Measurements from ENCODE around the gene CLCA2.
A peak's percentile ranks its signal among the peaks of the same experiment; 100 is the strongest.
"Not testable (repeated sequence)": the region's sequence is repeated elsewhere in the genome, so short reads cannot be mapped to it uniquely, and the experiment has no call there.

The CLCA2 gene

GRCh38 chr1:86478416-86479156 is 54.6 kb downstream of the CLCA2 start:
- no peak for DNase-seq

GRCh38 chr1:86481966-86482365 is 58.0 kb downstream of the CLCA2 start:
- no peak for DNase-seq

DNA sequence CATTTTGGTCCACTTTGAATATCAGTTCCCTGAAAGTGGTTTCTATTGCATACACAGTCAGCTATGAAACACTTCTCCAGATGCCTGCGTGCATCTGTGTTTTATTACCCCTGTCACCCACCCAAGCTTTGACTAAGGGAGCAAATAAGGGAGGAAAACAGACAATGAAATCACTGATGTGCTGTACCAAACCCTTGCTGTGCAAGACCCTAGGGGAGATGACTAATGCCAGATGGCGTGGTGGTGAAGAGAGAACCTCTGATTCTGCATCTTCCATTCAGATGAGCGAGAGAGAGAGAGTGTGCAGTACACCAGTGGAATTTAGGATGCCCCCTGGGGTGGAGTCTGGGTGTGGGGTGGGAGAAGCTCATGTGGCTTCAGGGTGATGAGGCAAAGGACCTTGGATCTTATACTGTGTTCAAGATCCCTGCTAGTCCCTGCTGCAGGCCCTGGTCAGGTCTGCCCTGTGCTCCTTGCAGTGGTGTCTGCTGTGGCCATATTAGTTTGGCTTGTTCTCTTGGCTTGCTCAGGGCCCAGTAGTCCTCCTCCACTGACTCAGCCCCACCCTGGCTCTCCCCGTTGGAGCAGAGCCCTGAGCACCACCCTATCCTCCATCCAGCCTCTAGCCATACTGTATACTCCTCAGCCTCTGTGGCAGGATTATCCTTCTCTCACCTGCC is 63.3 kb downstream of the CLCA2 start:
- DNase-seq: no peak

- DNase-seq: no peak
Measured at GRCh38 chr1:86487811-86488141, 63.8 kb downstream of the CLCA2 start.

GRCh38 chr1:86489242-86489878 is 65.4 kb downstream of the CLCA2 start:
- no peak for DNase-seq

GRCh38 chr1:86491171-86491950 is 67.4 kb downstream of the CLCA2 start:
- no peak for DNase-seq

DNA sequence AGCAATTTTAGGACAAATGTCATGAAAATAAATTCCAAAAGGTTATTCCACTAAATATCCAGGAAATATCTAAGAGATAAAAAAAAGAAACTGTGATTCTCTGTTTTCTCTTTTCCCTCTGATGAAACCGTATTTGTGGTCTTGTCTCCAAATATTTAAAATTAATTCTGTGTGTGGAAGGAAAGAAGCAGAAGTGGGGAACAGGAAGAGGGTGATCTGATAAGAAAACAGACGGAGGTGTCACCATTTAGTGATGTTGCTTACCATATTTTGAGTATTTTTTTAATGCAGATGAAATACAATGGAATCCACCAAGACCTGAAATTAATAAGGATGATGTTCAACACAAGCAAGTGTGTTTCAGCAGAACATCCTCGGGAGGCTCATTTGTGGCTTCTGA is 74.3 kb downstream of the CLCA2 start:
- DNase-seq: no peak

DNA sequence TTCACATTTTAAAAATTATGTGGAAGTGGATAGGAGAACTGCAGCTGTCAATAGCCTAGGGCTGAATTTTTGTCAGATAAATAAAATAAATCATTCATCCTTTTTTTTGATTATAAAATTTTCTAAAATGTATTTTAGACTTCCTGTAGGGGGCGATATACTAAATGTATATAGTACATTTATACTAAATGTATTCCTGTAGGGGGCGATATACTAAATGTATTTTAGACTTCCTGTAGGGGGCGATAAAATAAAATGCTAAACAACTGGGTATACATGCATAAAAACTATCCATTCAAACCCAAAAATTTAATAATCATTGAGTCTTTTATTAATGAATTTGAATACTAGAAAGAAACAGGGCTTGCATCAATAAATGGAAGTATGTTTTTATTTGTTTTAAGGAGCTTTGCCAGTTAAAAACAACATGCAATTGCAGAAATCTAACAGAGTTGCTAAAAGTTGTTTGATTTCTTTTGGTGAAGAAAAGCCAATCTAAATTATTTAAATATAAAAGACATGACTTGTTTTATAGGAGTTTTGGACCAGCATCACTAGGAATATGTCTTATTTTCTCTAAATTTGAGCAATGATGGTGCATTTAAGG is 76.1 kb downstream of the CLCA2 start:
- no peak for DNase-seq

GRCh38 chr1:86500714-86501113 is 76.7 kb downstream of the CLCA2 start:
- no peak for DNase-seq

DNA sequence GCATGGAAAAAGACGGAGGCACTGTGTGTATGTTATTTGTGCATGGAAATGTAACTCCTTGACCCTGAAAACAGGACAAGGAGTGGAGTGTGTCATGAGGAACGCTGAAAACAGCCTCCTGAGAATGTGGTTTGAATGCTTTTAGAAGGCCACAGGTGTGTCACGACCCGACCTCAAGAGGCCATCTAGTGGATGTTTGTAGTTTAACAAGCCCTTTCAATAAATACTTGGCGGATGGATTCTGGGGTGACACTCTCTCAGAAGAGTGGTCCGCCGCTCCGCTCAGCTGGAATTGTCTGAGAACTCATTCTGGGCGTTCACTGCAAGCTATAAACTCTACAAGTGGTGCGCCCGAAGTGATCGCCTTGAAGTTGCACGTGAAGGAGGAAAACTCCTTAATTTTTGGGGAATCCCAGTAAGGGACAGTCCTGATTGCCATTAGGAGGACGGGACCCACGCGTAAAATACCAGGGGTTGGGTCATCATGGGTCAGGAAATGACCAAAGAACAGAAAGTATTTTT is 78.2 kb downstream of the CLCA2 start:
- not testable (repeated sequence) for DNase-seq

DNA sequence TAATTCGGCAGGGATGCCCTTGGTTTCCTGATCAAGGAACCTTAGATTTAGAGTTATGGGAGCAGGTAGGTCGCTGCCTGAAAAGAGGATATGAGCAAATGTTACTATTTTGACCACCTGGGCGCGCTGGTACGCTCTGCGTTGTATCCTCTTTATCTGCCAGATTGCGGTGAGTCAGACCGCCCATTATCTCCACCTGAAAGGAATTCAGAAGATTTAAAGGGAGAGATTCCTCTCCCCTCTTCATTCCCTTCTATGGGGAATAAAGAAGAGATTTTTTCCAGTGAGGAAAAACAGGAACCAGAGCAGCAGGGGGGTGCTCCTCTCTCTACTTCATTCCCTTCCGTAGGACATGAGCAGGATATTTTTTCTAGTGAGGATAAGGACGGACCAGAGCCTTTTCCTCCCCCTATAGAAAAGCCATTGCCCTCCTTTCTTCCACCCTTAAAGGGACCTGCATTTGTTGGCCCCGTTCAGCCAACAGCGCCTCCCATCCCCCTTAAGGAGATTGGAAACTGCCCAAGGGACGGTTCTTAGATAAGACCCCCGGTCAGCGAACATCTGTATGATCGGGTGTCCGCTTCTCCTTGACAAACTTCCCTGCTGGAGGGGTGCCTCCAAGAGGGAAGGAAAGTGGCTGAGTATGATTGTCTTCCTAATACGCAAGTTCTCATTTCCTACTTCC is 78.9 kb downstream of the CLCA2 start:
- peak; percentile 84 for DNase-seq

GRCh38 chr1:86503406-86504136 is 79.6 kb downstream of the CLCA2 start:
- no peak for DNase-seq

DNA sequence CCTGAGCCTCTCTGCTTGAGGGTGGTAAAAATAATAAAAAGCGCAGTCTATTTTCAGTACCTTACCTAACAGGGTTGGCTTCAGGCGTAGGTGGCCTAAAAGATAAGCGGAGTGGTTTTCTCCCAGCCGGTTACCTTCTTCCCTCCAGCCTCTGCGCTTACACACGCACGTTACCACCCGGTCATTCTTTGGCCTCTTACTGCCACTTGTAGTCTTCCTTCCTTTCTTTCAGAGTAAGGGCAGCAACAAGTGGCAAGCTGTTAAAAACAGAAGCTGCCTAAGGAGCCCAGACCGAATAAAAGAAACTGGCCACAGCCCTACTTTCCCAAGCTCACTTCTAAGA is 80.1 kb downstream of the CLCA2 start:
- DNase-seq: no peak

DNA sequence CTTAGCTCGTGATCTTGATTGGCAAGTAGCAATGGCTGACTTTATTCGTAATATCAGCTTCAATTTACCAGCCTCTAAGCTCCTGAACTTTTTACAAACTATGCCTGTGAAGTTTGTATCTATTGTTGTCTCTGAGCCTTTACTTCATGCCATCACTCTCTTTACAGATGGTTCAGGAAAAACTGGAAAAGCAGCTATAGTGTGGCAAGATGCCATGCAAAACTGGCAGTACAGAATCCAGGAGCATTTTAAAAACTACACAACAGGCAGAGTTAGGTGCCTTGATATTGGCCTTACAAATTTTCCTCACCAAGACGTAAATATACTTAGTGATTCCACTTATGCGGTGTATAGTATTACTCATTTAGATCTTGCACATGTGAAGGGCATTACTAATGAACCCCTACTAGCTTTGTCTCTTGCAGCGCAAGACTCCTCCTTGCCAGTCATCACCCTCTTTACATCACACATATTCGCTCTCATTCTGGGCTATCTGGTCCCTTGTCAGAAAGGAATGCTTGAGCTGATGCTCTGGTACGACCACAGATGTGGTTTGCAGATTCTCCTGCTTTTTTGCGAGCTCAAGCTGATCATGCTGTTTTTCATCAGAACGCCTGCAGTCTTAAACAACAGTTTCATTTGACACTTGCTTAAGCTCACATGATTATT is 81.1 kb downstream of the CLCA2 start:
- no peak for DNase-seq

DNA sequence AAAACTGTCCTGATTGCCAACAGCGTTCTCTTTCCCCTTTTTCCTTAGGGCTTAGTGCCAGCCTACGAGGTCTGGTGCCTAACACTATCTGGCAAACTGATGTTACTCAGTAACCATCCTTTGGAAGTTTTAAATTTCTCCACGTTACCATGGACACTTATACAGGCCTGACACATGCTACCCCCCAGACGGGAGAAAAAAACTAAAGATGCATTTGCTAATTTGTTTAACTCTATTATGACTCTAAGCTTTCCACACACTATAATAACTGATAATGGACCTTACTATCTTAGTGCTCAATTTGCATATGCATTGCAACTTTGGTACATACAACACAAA is 81.6 kb downstream of the CLCA2 start:
- DNase-seq: no peak

Measured in NCI-H226 (cell line).